ENCODE data around the gene PAPSS2.
"Not testable (repeated sequence)": the region's sequence is repeated elsewhere in the genome, so short reads cannot be mapped to it uniquely, and the experiment has no call there.

PAPSS2 gene

GRCh38 chr10:87705339-87705738, 45.7 kb downstream of the PAPSS2 start:
- DNase-seq (ENCODE audit: low read depth, low spot score) = peak; percentile 4

GRCh38 chr10:87706731-87707130, 47.1 kb downstream of the PAPSS2 start:
- DNase-seq (ENCODE audit: low read depth, low spot score) = peak; percentile 33

- no peak for DNase-seq (ENCODE audit: low read depth, low spot score)
These were observed 47.6 kb downstream of the PAPSS2 start for GRCh38 chr10:87707254-87707653.

GRCh38 chr10:87712913-87713616, 53.4 kb downstream of the PAPSS2 start:
- DNase-seq (ENCODE audit: low read depth, low spot score) = no peak

- no peak for DNase-seq (ENCODE audit: low read depth, low spot score)
These were observed 54.0 kb downstream of the PAPSS2 start for GRCh38 chr10:87713707-87714106.

- DNase-seq (ENCODE audit: low read depth, low spot score) = no peak
These were observed 56.1 kb downstream of the PAPSS2 start for GRCh38 chr10:87715552-87716347.

- no peak for DNase-seq (ENCODE audit: low read depth, low spot score)
These were observed 56.6 kb downstream of the PAPSS2 start for GRCh38 chr10:87716348-87716670.

GRCh38 chr10:87720665-87721064, 61.0 kb downstream of the PAPSS2 start:
- DNase-seq (ENCODE audit: low read depth, low spot score) = no peak

GRCh38 chr10:87721781-87722180, 62.1 kb downstream of the PAPSS2 start:
- DNase-seq (ENCODE audit: low read depth, low spot score) = no peak

GRCh38 chr10:87722716-87723115, 63.0 kb downstream of the PAPSS2 start:
- DNase-seq (ENCODE audit: low read depth, low spot score) = no peak

- no peak for DNase-seq (ENCODE audit: low read depth, low spot score)
These were observed 63.8 kb downstream of the PAPSS2 start for GRCh38 chr10:87723500-87723899.

- DNase-seq (ENCODE audit: low read depth, low spot score) = no peak
These were observed 65.1 kb downstream of the PAPSS2 start for GRCh38 chr10:87724789-87725188.

GRCh38 chr10:87729940-87730339, 70.3 kb downstream of the PAPSS2 start:
- no peak for DNase-seq (ENCODE audit: low read depth, low spot score)

- DNase-seq (ENCODE audit: low read depth, low spot score) = no peak
These were observed 73.4 kb downstream of the PAPSS2 start for GRCh38 chr10:87733081-87733480.

- DNase-seq (ENCODE audit: low read depth, low spot score) = peak; percentile 73
These were observed 75.5 kb downstream of the PAPSS2 start for GRCh38 chr10:87734987-87735827.

- not testable (repeated sequence) for DNase-seq (ENCODE audit: low read depth, low spot score)
These were observed 78.6 kb downstream of the PAPSS2 start for GRCh38 chr10:87738253-87738652.

- DNase-seq (ENCODE audit: low read depth, low spot score) = no peak
These were observed 80.0 kb downstream of the PAPSS2 start for GRCh38 chr10:87739703-87740102.

GRCh38 chr10:87740254-87740655, 80.6 kb downstream of the PAPSS2 start:
- DNase-seq (ENCODE audit: low read depth, low spot score) = no peak

- DNase-seq (ENCODE audit: low read depth, low spot score) = not testable (repeated sequence)
These were observed 83.4 kb downstream of the PAPSS2 start for GRCh38 chr10:87742992-87743610.

GRCh38 chr10:87744606-87745005, 84.9 kb downstream of the PAPSS2 start:
- no peak for DNase-seq (ENCODE audit: low read depth, low spot score)

- DNase-seq (ENCODE audit: low read depth, low spot score) = no peak
These were observed 87.2 kb downstream of the PAPSS2 start for GRCh38 chr10:87746911-87747310.

- DNase-seq (ENCODE audit: low read depth, low spot score) = not testable (repeated sequence)
These were observed 88.6 kb downstream of the PAPSS2 start for GRCh38 chr10:87748244-87748643.
